ENCODE data around the gene ARFGAP3. TPM values are rescaled to one million over a fixed set of nuclear protein-coding genes. Genes with fewer than 3 reads are reported as not detected.
A peak's percentile ranks its signal among the peaks of the same experiment; 100 is the strongest.

ARFGAP3 gene
- total RNA-seq, 1 experiment from 2014 or later: 37.4 TPM

DNA sequence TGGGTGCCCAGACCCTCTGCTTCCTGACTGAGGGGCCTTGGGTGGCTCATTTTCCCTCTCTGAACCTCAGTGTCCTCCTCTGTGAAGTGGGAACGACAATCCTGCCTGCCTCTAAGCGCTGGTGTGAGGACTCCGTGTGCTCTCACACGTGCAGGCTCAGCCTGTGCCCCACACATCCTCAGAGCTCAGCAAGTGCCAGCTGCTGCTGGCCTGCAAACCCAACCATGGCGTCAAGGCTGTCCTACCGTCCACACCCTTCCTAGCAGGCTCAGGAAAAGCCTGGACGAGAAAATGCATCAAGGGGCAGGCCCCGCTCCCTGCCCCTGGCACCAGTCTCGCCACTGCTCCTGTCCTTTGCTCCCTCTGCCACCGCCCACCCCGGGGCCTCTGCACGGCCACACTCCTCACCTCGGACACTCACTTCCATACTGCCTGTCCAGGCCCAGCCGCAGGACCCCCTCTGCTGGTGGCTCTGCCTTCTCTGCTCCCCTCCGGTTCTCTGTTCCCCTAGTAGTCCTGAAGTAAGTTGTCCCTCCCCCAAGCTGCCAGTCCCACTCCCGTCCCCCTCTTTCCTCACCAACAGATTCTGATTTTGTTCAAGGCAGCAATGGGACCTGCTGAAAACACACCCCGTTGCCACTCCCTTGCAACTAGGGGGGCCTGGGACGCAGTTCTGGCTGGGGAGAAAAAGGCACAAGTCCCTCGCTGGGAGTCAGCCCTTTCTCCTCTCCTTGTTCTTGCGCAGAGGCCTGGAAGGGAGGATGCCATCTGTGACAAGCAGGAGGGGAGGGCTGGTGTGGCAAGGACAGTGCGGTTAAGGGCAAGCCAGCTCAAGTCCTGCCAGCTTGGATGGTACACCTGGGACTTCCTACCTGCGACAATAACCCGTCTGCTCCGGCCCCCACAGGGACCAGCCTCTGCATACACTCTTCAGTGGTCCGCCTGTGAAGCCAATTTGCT is 62.2 kb downstream of the ARFGAP3 start:
- intact Hi-C loops (cut with micrococcal nuclease; ENCODE audit: unreplicated experiment): no loop called here
- H3K4me3 ChIP-seq (ENCODE audit: low read depth, low read length): no peak overlapping the region
- Mint-ChIP-seq H3K27me3 (ENCODE audit: insufficient read depth, unreplicated experiment) (no peaks in the 10 kb centered on the region), H3K4me1 (ENCODE audit: low read depth, unreplicated experiment) (no peaks in the 10 kb centered on the region), H3K4me3 (ENCODE audit: unreplicated experiment) (no peak overlapping the region), H3K9me3 (ENCODE audit: unreplicated experiment) (no peaks in the 10 kb centered on the region), H3K36me3 (ENCODE audit: insufficient read depth, unreplicated experiment) (peaks cover 15% of the 10 kb centered on the region), H3K27ac (ENCODE audit: unreplicated experiment) (no peak overlapping the region)
- TF ChIP-seq, protein P1, sequence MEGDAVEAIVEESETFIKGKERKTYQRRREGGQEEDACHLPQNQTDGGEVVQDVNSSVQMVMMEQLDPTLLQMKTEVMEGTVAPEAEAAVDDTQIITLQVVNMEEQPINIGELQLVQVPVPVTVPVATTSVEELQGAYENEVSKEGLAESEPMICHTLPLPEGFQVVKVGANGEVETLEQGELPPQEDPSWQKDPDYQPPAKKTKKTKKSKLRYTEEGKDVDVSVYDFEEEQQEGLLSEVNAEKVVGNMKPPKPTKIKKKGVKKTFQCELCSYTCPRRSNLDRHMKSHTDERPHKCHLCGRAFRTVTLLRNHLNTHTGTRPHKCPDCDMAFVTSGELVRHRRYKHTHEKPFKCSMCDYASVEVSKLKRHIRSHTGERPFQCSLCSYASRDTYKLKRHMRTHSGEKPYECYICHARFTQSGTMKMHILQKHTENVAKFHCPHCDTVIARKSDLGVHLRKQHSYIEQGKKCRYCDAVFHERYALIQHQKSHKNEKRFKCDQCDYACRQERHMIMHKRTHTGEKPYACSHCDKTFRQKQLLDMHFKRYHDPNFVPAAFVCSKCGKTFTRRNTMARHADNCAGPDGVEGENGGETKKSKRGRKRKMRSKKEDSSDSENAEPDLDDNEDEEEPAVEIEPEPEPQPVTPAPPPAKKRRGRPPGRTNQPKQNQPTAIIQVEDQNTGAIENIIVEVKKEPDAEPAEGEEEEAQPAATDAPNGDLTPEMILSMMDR (IDR thresholded peaks at IDR 0.05; ENCODE audit: insufficient read depth in 1 of 2, low read depth in 1 of 2, low read length in 1 of 2, severe bottlenecking in 1 of 2, unreplicated experiment in 1 of 2): peak in 1 of 2 experiments; percentile 28
- no peaks in the 10 kb centered on the region for H3K36me3 ChIP-seq (ENCODE audit: control insufficient read depth, insufficient read depth, low read length)
- no peaks in the 10 kb centered on the region for H3K4me1 ChIP-seq
- CTCF ChIA-PET: no interaction called here
- BruUV-seq (replicated peaks): no TSS peak
- H3K9me3 ChIP-seq: no peaks in the 10 kb centered on the region
- POLR2A ChIA-PET: no interaction called here
- H3K27me3 ChIP-seq (replicated peaks; ENCODE audit: control insufficient read depth, insufficient read depth, low read length): no peaks in the 10 kb centered on the region
- DNase-seq: peak in 1 of 2 experiments; percentile 24

DNA sequence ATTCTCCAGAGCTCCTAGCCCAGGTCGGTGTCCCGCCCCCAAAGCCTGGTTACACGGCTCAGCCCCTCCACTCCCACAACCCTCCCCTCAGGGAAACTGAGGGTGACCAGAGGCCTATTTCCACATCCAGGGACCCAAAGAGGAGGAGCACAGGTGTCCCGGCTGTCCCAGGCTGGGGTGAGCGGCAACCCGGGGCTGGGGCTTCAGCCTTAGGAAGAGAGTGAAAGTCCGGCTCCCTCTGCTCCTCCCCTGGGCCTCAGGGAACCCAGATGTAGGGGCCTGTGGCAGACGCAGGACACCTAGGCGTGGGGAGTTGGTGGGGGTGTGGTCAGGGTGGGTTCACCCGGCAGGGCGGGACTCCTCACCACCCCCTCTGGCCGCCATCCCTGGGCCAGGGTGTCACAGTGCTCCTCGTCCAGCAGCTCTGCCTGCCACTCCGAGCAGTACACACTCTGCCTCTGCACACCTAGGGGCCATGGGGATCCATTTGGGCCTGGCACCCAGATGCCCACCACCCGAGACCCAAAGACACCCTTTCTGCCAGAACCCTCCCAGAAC is 63.1 kb downstream of the ARFGAP3 start:
- no peak for DNase-seq
- ChIA-PET CTCF (no interaction called here), POLR2A (no interaction called here)
- no peak overlapping the region for H3K4me3 ChIP-seq (ENCODE audit: low read depth, low read length)
- no peak overlapping the region for H3K27ac Mint-ChIP-seq (ENCODE audit: unreplicated experiment)
- H3K4me1 ChIP-seq: no peaks in the 10 kb centered on the region
- TF ChIP-seq, protein P1 (IDR thresholded peaks at IDR 0.05; ENCODE audit: insufficient read depth in 1 of 2, low read depth in 1 of 2, low read length in 1 of 2, severe bottlenecking in 1 of 2, unreplicated experiment in 1 of 2): no peak
- H3K4me1 Mint-ChIP-seq (ENCODE audit: low read depth, unreplicated experiment): no peaks in the 10 kb centered on the region
- no TSS peak for BruUV-seq (replicated peaks)
- H3K9me3 Mint-ChIP-seq (ENCODE audit: unreplicated experiment): no peaks in the 10 kb centered on the region
- no peaks in the 10 kb centered on the region for H3K27me3 Mint-ChIP-seq (ENCODE audit: insufficient read depth, unreplicated experiment)
- intact Hi-C loops (cut with micrococcal nuclease; ENCODE audit: unreplicated experiment): no loop called here
- H3K27me3 ChIP-seq (replicated peaks; ENCODE audit: control insufficient read depth, insufficient read depth, low read length): no peaks in the 10 kb centered on the region
- H3K4me3 Mint-ChIP-seq (ENCODE audit: unreplicated experiment): no peak overlapping the region
- no peaks in the 10 kb centered on the region for H3K9me3 ChIP-seq
- H3K36me3 Mint-ChIP-seq (ENCODE audit: insufficient read depth, unreplicated experiment): peaks cover 15% of the 10 kb centered on the region
- H3K36me3 ChIP-seq (ENCODE audit: control insufficient read depth, insufficient read depth, low read length): no peaks in the 10 kb centered on the region

DNA sequence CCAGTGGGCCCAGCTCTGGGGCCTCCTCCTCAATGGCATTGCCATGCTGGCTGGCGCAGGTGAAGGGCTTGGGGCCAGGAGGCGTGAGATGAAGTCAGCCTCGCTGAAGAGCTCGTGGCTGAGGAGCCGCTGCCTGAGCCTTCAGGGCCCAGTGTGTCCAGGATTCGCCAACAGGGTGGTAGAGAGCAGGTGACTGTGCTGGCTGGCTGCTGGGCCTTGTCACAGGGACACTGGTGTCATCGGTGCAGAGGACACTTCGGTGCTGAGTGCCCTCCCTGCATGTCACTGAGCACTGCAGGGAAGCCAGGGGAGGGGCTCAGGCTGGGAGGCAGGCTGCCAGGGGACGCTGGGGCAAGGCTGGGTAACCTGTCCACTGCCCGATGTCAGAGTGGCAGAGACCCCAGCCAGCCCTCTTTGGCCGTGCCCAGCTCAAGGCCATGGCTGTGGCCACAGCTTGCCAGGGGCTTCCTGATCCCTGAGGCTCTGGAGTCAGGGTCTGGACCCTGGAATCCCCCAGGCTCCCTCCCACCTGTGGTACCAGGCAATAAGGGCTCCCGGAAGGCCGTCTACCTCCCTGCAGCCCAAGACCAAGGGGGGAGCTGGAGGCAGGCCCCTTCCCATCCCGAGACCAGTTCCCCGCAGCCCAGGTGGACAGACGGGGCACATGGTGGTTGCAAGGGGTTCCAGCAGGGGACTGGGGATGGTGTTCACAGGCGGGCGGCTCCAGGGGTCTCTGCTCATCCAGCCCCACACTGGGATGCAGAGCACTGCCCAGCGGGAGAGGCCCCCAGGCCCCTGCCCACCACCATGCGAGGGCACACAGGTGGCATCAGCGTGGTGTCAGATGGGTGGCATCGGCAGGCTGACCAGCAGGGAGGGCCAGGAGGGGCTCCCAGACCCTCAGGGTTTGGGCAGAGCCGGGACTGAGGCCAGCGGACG is 63.9 kb downstream of the ARFGAP3 start:
- no peaks in the 10 kb centered on the region for H3K9me3 ChIP-seq
- Mint-ChIP-seq H3K4me3 (ENCODE audit: unreplicated experiment) (no peak overlapping the region), H3K27ac (ENCODE audit: unreplicated experiment) (no peak overlapping the region), H3K36me3 (ENCODE audit: insufficient read depth, unreplicated experiment) (peaks cover 17% of the 10 kb centered on the region), H3K9me3 (ENCODE audit: unreplicated experiment) (no peaks in the 10 kb centered on the region), H3K27me3 (ENCODE audit: insufficient read depth, unreplicated experiment) (no peaks in the 10 kb centered on the region), H3K4me1 (ENCODE audit: low read depth, unreplicated experiment) (no peaks in the 10 kb centered on the region)
- BruUV-seq (replicated peaks): no TSS peak
- H3K4me1 ChIP-seq: no peaks in the 10 kb centered on the region
- intact Hi-C loops (cut with micrococcal nuclease; ENCODE audit: unreplicated experiment): no loop called here
- H3K27me3 ChIP-seq (replicated peaks; ENCODE audit: control insufficient read depth, insufficient read depth, low read length): no peaks in the 10 kb centered on the region
- H3K4me3 ChIP-seq (ENCODE audit: low read depth, low read length): no peak overlapping the region
- POLR2A ChIA-PET: no interaction called here
- DNase-seq: no peak
- TF ChIP-seq, protein P1 (IDR thresholded peaks at IDR 0.05; ENCODE audit: insufficient read depth in 1 of 2, low read depth in 1 of 2, low read length in 1 of 2, severe bottlenecking in 1 of 2, unreplicated experiment in 1 of 2): no peak
- CTCF ChIA-PET: no interaction called here
- no peaks in the 10 kb centered on the region for H3K36me3 ChIP-seq (ENCODE audit: control insufficient read depth, insufficient read depth, low read length)

Data from Caco-2 (cell line).